Measurements from ENCODE around the gene ALG10B.

- TF ChIP-seq CTCF (conservative IDR thresholded peaks at IDR 0.05 in 1 of 2, IDR thresholded peaks at IDR 0.05 in 1 of 2; ENCODE audit: low read depth in 1 of 2, low read length in 2 of 2) (no peak), EZH2 (IDR thresholded peaks at IDR 0.05; ENCODE audit: low read length, missing control alignments) (no peak)
Observed at GRCh38 chr12:38374751-38375150, 58.2 kb downstream of the ALG10B start.
